ENCODE measurements around the gene MPND.

The MPND gene

GRCh38 chr19:4310247-4311121 is 32.9 kb upstream of the MPND start:
- no peaks in the 10 kb centered on the region for H3K27me3 Mint-ChIP-seq
- H3K4me1 Mint-ChIP-seq (ENCODE audit: low read depth) = no peaks in the 10 kb centered on the region
- no peak overlapping the region for H3K27ac Mint-ChIP-seq
- H3K9me3 Mint-ChIP-seq = no peaks in the 10 kb centered on the region
- H3K36me3 Mint-ChIP-seq (ENCODE audit: low read depth) = no peaks in the 10 kb centered on the region
- no peak overlapping the region for H3K4me3 Mint-ChIP-seq

GRCh38 chr19:4313847-4314490 is 29.4 kb upstream of the MPND start:
- H3K27ac Mint-ChIP-seq = no peak overlapping the region
- H3K4me3 Mint-ChIP-seq = no peak overlapping the region
- H3K36me3 Mint-ChIP-seq (ENCODE audit: low read depth) = no peaks in the 10 kb centered on the region
- peaks cover 3% of the 10 kb centered on the region for H3K9me3 Mint-ChIP-seq
- no peaks in the 10 kb centered on the region for H3K27me3 Mint-ChIP-seq
- H3K4me1 Mint-ChIP-seq (ENCODE audit: low read depth) = no peaks in the 10 kb centered on the region

GRCh38 chr19:4316956-4317355 is 26.4 kb upstream of the MPND start:
- Mint-ChIP-seq H3K36me3 (ENCODE audit: low read depth) (no peaks in the 10 kb centered on the region), H3K9me3 (peaks cover 11% of the 10 kb centered on the region), H3K27ac (no peak overlapping the region), H3K4me1 (ENCODE audit: low read depth) (no peaks in the 10 kb centered on the region), H3K27me3 (no peaks in the 10 kb centered on the region), H3K4me3 (no peak overlapping the region)

GRCh38 chr19:4318460-4318859 is 24.9 kb upstream of the MPND start:
- H3K4me1 Mint-ChIP-seq (ENCODE audit: low read depth) = no peaks in the 10 kb centered on the region
- H3K27ac Mint-ChIP-seq = no peak overlapping the region
- no peak overlapping the region for H3K4me3 Mint-ChIP-seq
- peaks cover 11% of the 10 kb centered on the region for H3K9me3 Mint-ChIP-seq
- H3K27me3 Mint-ChIP-seq = no peaks in the 10 kb centered on the region
- H3K36me3 Mint-ChIP-seq (ENCODE audit: low read depth) = no peaks in the 10 kb centered on the region

- Mint-ChIP-seq H3K27ac (no peak overlapping the region), H3K36me3 (ENCODE audit: low read depth) (no peaks in the 10 kb centered on the region), H3K9me3 (peaks cover 11% of the 10 kb centered on the region), H3K4me1 (ENCODE audit: low read depth) (no peaks in the 10 kb centered on the region), H3K4me3 (no peak overlapping the region), H3K27me3 (no peaks in the 10 kb centered on the region)
Observed at GRCh38 chr19:4319067-4319718, 24.2 kb upstream of the MPND start.

GRCh38 chr19:4320419-4320818 is 22.9 kb upstream of the MPND start:
- Mint-ChIP-seq H3K27ac (no peak overlapping the region), H3K4me1 (ENCODE audit: low read depth) (no peaks in the 10 kb centered on the region), H3K36me3 (ENCODE audit: low read depth) (no peaks in the 10 kb centered on the region), H3K27me3 (no peaks in the 10 kb centered on the region), H3K9me3 (peaks cover 11% of the 10 kb centered on the region), H3K4me3 (no peak overlapping the region)

- no peak overlapping the region for H3K4me3 Mint-ChIP-seq
- H3K27me3 Mint-ChIP-seq = peaks cover 4% of the 10 kb centered on the region
- peaks cover 21% of the 10 kb centered on the region for H3K4me1 Mint-ChIP-seq (ENCODE audit: low read depth)
- H3K27ac Mint-ChIP-seq = no peak overlapping the region
- H3K36me3 Mint-ChIP-seq (ENCODE audit: low read depth) = no peaks in the 10 kb centered on the region
- H3K9me3 Mint-ChIP-seq = peaks cover 11% of the 10 kb centered on the region
Observed at GRCh38 chr19:4322942-4323665, 20.3 kb upstream of the MPND start.

- Mint-ChIP-seq H3K27ac (no peak overlapping the region), H3K4me3 (no peak overlapping the region), H3K4me1 (ENCODE audit: low read depth) (peaks cover 25% of the 10 kb centered on the region), H3K27me3 (peaks cover 4% of the 10 kb centered on the region), H3K36me3 (ENCODE audit: low read depth) (no peaks in the 10 kb centered on the region), H3K9me3 (peaks cover 11% of the 10 kb centered on the region)
Observed at GRCh38 chr19:4323692-4324091, 19.7 kb upstream of the MPND start.

- H3K4me3 Mint-ChIP-seq = no peak overlapping the region
- peaks cover 25% of the 10 kb centered on the region for H3K4me1 Mint-ChIP-seq (ENCODE audit: low read depth)
- H3K27ac Mint-ChIP-seq = no peak overlapping the region
- H3K9me3 Mint-ChIP-seq = peaks cover 5% of the 10 kb centered on the region
- H3K36me3 Mint-ChIP-seq (ENCODE audit: low read depth) = no peaks in the 10 kb centered on the region
- peaks cover 4% of the 10 kb centered on the region for H3K27me3 Mint-ChIP-seq
Observed at GRCh38 chr19:4324228-4324627, 19.1 kb upstream of the MPND start.

GRCh38 chr19:4326215-4326836 is 17.0 kb upstream of the MPND start:
- Mint-ChIP-seq H3K4me1 (ENCODE audit: low read depth) (peaks cover 28% of the 10 kb centered on the region), H3K27ac (no peak overlapping the region)

GRCh38 chr19:4326837-4327251 is 16.5 kb upstream of the MPND start:
- Mint-ChIP-seq H3K4me1 (ENCODE audit: low read depth) (peaks cover 28% of the 10 kb centered on the region), H3K27me3 (peaks cover 4% of the 10 kb centered on the region), H3K27ac (no peak overlapping the region), H3K4me3 (peak overlapping the region; percentile 53), H3K9me3 (no peaks in the 10 kb centered on the region), H3K36me3 (ENCODE audit: low read depth) (no peaks in the 10 kb centered on the region)

More at GRCh38 chr19:4326215-4326836, 17.0 kb upstream of the MPND start:
- Mint-ChIP-seq H3K4me3 (peak overlapping the region; percentile 39), H3K9me3 (no peaks in the 10 kb centered on the region), H3K36me3 (ENCODE audit: low read depth) (no peaks in the 10 kb centered on the region), H3K27me3 (peaks cover 4% of the 10 kb centered on the region)

- peak overlapping the region; percentile 53 for H3K4me3 Mint-ChIP-seq
- H3K9me3 Mint-ChIP-seq = no peaks in the 10 kb centered on the region
- H3K36me3 Mint-ChIP-seq (ENCODE audit: low read depth) = no peaks in the 10 kb centered on the region
- peaks cover 28% of the 10 kb centered on the region for H3K4me1 Mint-ChIP-seq (ENCODE audit: low read depth)
- H3K27me3 Mint-ChIP-seq = peaks cover 4% of the 10 kb centered on the region
- H3K27ac Mint-ChIP-seq = peak overlapping the region; percentile 36
Observed at GRCh38 chr19:4327252-4327876, 16.0 kb upstream of the MPND start.

GRCh38 chr19:4327877-4328242 is 15.5 kb upstream of the MPND start:
- Mint-ChIP-seq H3K36me3 (ENCODE audit: low read depth) (no peaks in the 10 kb centered on the region), H3K9me3 (no peaks in the 10 kb centered on the region), H3K27me3 (peaks cover 4% of the 10 kb centered on the region), H3K4me1 (ENCODE audit: low read depth) (peaks cover 28% of the 10 kb centered on the region), H3K4me3 (peak overlapping the region; percentile 53), H3K27ac (peak overlapping the region; percentile 36)

Measured in stimulated activated naive CD8-positive, alpha-beta T cell treated with anti-CD3 and anti-CD28 coated beads, Interleukin-15, Interleukin-2, amounts not matched to agents 100 ng/mL and 50 ng/mL, for 24 hours (primary cell).